H1 (cell line): ENCODE measurements around the gene PPP1R27. TPM values are rescaled to one million over a fixed set of nuclear protein-coding genes. Genes with fewer than 3 reads are reported as not detected.

Experiments
- CTCF ChIA-PET: fragments of 300-600 bp; sonication (Branson Sonifier 250); formaldehyde crosslinking; loops from one replicate; lab custom pipeline; 2021; ENCODE audit not compliant: partially characterized antibody; lab: Charles Lee
- POLR2A ChIA-PET: fragments of 300-600 bp; sonication (Branson Sonifier 250); formaldehyde crosslinking; loops from one replicate; lab custom pipeline; 2021; ENCODE audit warnings: inconsistent platforms; ENCODE audit not compliant: partially characterized antibody; lab: Charles Lee
- DNase-seq, 2 experiments: peaks; one replicate each; pipeline versions ENCODE4 v3.0.0 to v3.0.0-alpha.2; 2010 to 2022; ENCODE audit warnings: low spot score in 2 of 2, low read depth in 1 of 2, mixed read lengths in 1 of 2
- FAIRE-seq: peaks from 2 replicates; lab custom pipeline; 2011; peaks lifted over from hg19 to GRCh38; lab: Jason Lieb, UNC
- H2AFZ ChIP-seq: 2 replicates; pipeline ENCODE4 v1.8.1; 2012; ENCODE audit warnings: low read length, inconsistent platforms
- H2AK5ac ChIP-seq: 2 replicates; pipeline ENCODE4 v1.6.1; 2013; ENCODE audit warnings: low read depth, low read length
- H2BK120ac ChIP-seq: replicated peaks from 2 replicates; pipeline ENCODE3; 2013; ENCODE audit warnings: low read depth, low read length, inconsistent platforms
- H2BK12ac ChIP-seq: 2 replicates; pipeline ENCODE4 v1.6.1; 2013; ENCODE audit warnings: low read depth, low read length
- H2BK15ac ChIP-seq: 2 replicates; pipeline ENCODE4 v1.6.1; 2013; ENCODE audit warnings: low read length
- H2BK20ac ChIP-seq: 2 replicates; pipeline ENCODE4 v1.6.1; 2013; ENCODE audit warnings: low read length
- H2BK5ac ChIP-seq: 2 replicates; pipeline ENCODE4 v1.6.1; 2013; ENCODE audit warnings: low read depth, low read length
- H3K14ac ChIP-seq: 2 replicates; pipeline ENCODE4 v1.6.1; 2013; ENCODE audit warnings: inconsistent platforms; ENCODE audit not compliant: insufficient read length
- H3K18ac ChIP-seq: 2 replicates; pipeline ENCODE4 v1.6.1; 2013; ENCODE audit warnings: low read length; ENCODE audit errors: extremely low read depth
- H3K23ac ChIP-seq: 2 replicates; pipeline ENCODE4 v1.6.1; 2013; ENCODE audit warnings: inconsistent platforms; ENCODE audit not compliant: insufficient read length
- H3K23me2 ChIP-seq: 2 replicates; pipeline ENCODE4 v1.6.1; 2013; ENCODE audit warnings: low read depth, low read length
- H3K27ac ChIP-seq: 2 replicates; pipeline ENCODE4 v1.6.1; 2011; ENCODE audit warnings: low read depth, low read length, inconsistent platforms
- H3K27me3 ChIP-seq, 4 experiments: replicated peaks in 1 of 4; 1 replicate in 1 of 4; 2 replicates in 3 of 4; pipeline versions ENCODE4 v1.6.1 to v1.8.1; 2011 to 2013; ENCODE audit warnings: low read length in 3 of 4, mild to moderate bottlenecking in 3 of 4, inconsistent platforms in 2 of 4, mixed read lengths in 2 of 4, moderate library complexity in 1 of 4; ENCODE audit not compliant: control insufficient read depth in 3 of 4, insufficient read depth in 3 of 4; ENCODE audit errors: extremely low read depth in 1 of 4
- H3K36me3 ChIP-seq, 4 experiments: 2 replicates each; pipeline versions ENCODE4 v1.6.1 to v1.8.1; 2011 to 2013; ENCODE audit warnings: mild to moderate bottlenecking in 4 of 4, low read length in 3 of 4, moderate library complexity in 2 of 4, control low read depth in 1 of 4, inconsistent platforms in 1 of 4; ENCODE audit not compliant: insufficient read depth in 4 of 4, control insufficient read depth in 2 of 4
- H3K4ac ChIP-seq: replicated peaks from 2 replicates; pipeline ENCODE3; 2013; ENCODE audit warnings: low read length, low read depth, mixed read lengths, inconsistent platforms; ENCODE audit not compliant: insufficient read length
- H3K4me1 ChIP-seq, 4 experiments: replicated peaks in 1 of 4; 1 replicate in 1 of 4; 2 replicates in 3 of 4; pipeline versions ENCODE4 v1.6.1 to v1.8.1; 2011 to 2013; ENCODE audit warnings: low read length in 3 of 4, inconsistent platforms in 2 of 4, mixed read lengths in 1 of 4; ENCODE audit not compliant: insufficient read depth in 4 of 4, control insufficient read depth in 3 of 4
- H3K4me2 ChIP-seq, 2 experiments: 2 replicates each; pipeline versions ENCODE4 v1.6.1 to v1.8.1; 2011 to 2013; ENCODE audit warnings: low read depth in 2 of 2, low read length in 2 of 2, control low read depth in 1 of 2, inconsistent platforms in 1 of 2, mild to moderate bottlenecking in 1 of 2; ENCODE audit not compliant: insufficient read depth in 1 of 2
- H3K4me3 ChIP-seq, 4 experiments: fragments of 200-600, 300-600 bp in 1 of 4; sonication (generic), shearing (Covaris generic), sonication (Bioruptor Twin) in 1 of 4; 2 replicates each; pipeline versions ENCODE4 v1.5.1 to v1.8.1; 2011 to 2016; ENCODE audit warnings: low read length in 4 of 4, low read depth in 3 of 4, control low read depth in 2 of 4, inconsistent platforms in 2 of 4, mild to moderate bottlenecking in 2 of 4, mixed read lengths in 1 of 4, moderate library complexity in 1 of 4; ENCODE audit not compliant: insufficient read depth in 2 of 4; ENCODE audit errors: extremely low read depth in 1 of 4
- H3K56ac ChIP-seq: replicated peaks from 2 replicates; pipeline ENCODE3; 2013; ENCODE audit warnings: low read depth, mild to moderate bottlenecking, mixed read lengths, low read length, inconsistent platforms; ENCODE audit not compliant: insufficient read length
- H3K79me1 ChIP-seq: 2 replicates; pipeline ENCODE4 v1.6.1; 2013; ENCODE audit warnings: low read depth, low read length, control low read depth
- H3K79me2 ChIP-seq, 2 experiments: 2 replicates each; pipeline versions ENCODE4 v1.6.1 to v1.8.1; 2012 to 2013; ENCODE audit warnings: low read length in 2 of 2, mild to moderate bottlenecking in 2 of 2, inconsistent platforms in 1 of 2; ENCODE audit not compliant: insufficient read depth in 2 of 2, control insufficient read depth in 1 of 2
- H3K9ac ChIP-seq, 4 experiments: replicated peaks in 1 of 4; 1 replicate in 1 of 4; 2 replicates in 3 of 4; pipeline versions ENCODE4 v1.6.1 to v1.8.1; 2011 to 2013; ENCODE audit warnings: low read depth in 3 of 4, low read length in 3 of 4, control low read depth in 2 of 4, mild to moderate bottlenecking in 2 of 4, moderate library complexity in 2 of 4, inconsistent platforms in 1 of 4; ENCODE audit errors: extremely low read depth in 1 of 4
- H3K9me3 ChIP-seq, 2 experiments: 2 replicates each; pipeline versions ENCODE4 v1.6.1 to v1.8.1; 2012 to 2013; ENCODE audit warnings: mild to moderate bottlenecking in 2 of 2, moderate library complexity in 2 of 2, control low read depth in 1 of 2, inconsistent platforms in 1 of 2, low read depth in 1 of 2, low read length in 1 of 2, mixed read lengths in 1 of 2; ENCODE audit not compliant: insufficient read depth in 2 of 2
- H4K20me1 ChIP-seq, 2 experiments: replicated peaks in 1 of 2; 2 replicates each; pipeline versions ENCODE3 to v1.8.1; 2011 to 2013; ENCODE audit warnings: inconsistent platforms in 2 of 2, low read length in 2 of 2, mild to moderate bottlenecking in 1 of 2; ENCODE audit not compliant: insufficient read depth in 2 of 2, control insufficient read depth in 1 of 2
- H4K5ac ChIP-seq: 2 replicates; pipeline ENCODE4 v1.6.1; 2013; ENCODE audit warnings: low read length, low read depth, mixed read lengths, inconsistent platforms; ENCODE audit not compliant: insufficient read length
- H4K8ac ChIP-seq: 2 replicates; pipeline ENCODE4 v1.8.0; 2013; ENCODE audit warnings: mild to moderate bottlenecking, moderate library complexity, low read length, inconsistent platforms; ENCODE audit not compliant: insufficient read depth; ENCODE audit errors: extremely low read depth
- H4K91ac ChIP-seq: replicated peaks from 2 replicates; pipeline ENCODE3; 2013; ENCODE audit warnings: low read length, mixed read lengths, inconsistent platforms; ENCODE audit not compliant: insufficient read length
- RNF2 ChIP-seq: fragments of 200-900, 300-1000 bp; sonication (generic); IDR thresholded peaks from 2 replicates; pipeline ENCODE4 v1.7.1; 2016; ENCODE audit warnings: borderline replicate concordance, low read depth, mild to moderate bottlenecking, antibody characterized with exemption, low read length; ENCODE audit not compliant: poor library complexity, severe bottlenecking; ENCODE audit errors: missing control alignments
- WGBS, 2 experiments: shearing (Covaris generic) in 1 of 2; methylation state at CpG; one replicate each; pipeline versions ENCODE4 v1.1.6 to v1.1.7; 2013 to 2015; ENCODE audit warnings: low lambda C conversion rate in 2 of 2, mixed read lengths in 2 of 2, inconsistent platforms in 1 of 2, low coverage in 1 of 2, missing lambda C conversion rate in 1 of 2; ENCODE audit not compliant: insufficient replicate concordance in 2 of 2, insufficient coverage in 1 of 2, insufficient read length in 1 of 2; ENCODE audit errors: extremely low coverage in 1 of 2, missing lambda C conversion rate in 1 of 2; 5-methylcytosine and 5-hydroxymethylcytosine counted together
- polyA plus RNA-seq, 7 experiments: library from polyadenylated mRNA; depleted of rRNA in 3 of 7; stranded (reverse) in 5 of 7; unstranded in 2 of 7; fragments of >200 nt in 5 of 7; fragments of 200-250 nt in 2 of 7; gene quantifications; 1 replicate in 5 of 7; 2 replicates in 1 of 7; 4 replicates in 1 of 7; pipeline versions ENCODE4 v1.2.1 to v1.2.3, GENCODE V29; 2011 to 2013; ENCODE audit warnings: missing spikeins in 2 of 7, mixed read lengths in 2 of 7
- total RNA-seq: library from RNA; stranded (reverse); fragmentation: NEBNext Ultra II Directional; extraction: Animal tissue kit (Norgen Biotek cat#: 25700); gene quantifications from 2 replicates; pipeline ENCODE4 v1.2.1, GENCODE V29; 2021
- TF ChIP-seq, protein P1 (sequence below), 3 experiments: IDR thresholded peaks; 1 replicate in 2 of 3; 2 replicates in 1 of 3; pipeline versions ENCODE4 v1.5.1 to v1.6.1; 2011; ENCODE audit warnings: low read length in 3 of 3, mild to moderate bottlenecking in 3 of 3, inconsistent platforms in 2 of 3, low read depth in 1 of 3, moderate library complexity in 1 of 3; ENCODE audit not compliant: insufficient read depth in 1 of 3; ENCODE audit errors: control extremely low read depth in 1 of 3

Gene PPP1R27
- total and polyA plus RNA-seq, 2 of the 8 experiments (the other 6 are each of a cell fraction or from before 2014, with no cell fraction given) = 0.27 TPM; not detected in 1

GRCh38 chr17:81819708-81820107 lies 15.1 kb downstream of the PPP1R27 start:
- WGBS, 2 experiments = 75% methylated on average over 1 of the region's 13 CpGs; no CpG with 5 or more reads in 1 of the 2 experiments
- Histone ChIP-seq H3K9ac (no peak overlapping the region), H3K56ac (no peak overlapping the region), H3K27me3 (no peaks in the 10 kb centered on the region), H2BK20ac (no peak overlapping the region), H2AK5ac (no peak overlapping the region), H3K14ac (no peak overlapping the region), H3K4me1 (peaks cover 0 to 7% (median 3%) of the 10 kb centered on the region in 4 experiments; a peak in 4 of 7 replicates), H3K4ac (no peak overlapping the region), H2BK120ac (no peak overlapping the region), H3K9me3 (no peaks in the 10 kb centered on the region), H3K23ac (no peak overlapping the region), H3K23me2 (no peaks in the 10 kb centered on the region), H2BK12ac (0 out of 2 replicates have a peak overlapping the region, but pooled peaks have one; percentile 12), H4K20me1 (peaks cover 3% of the 10 kb centered on the region in 2 experiments), H3K79me1 (0 out of 2 replicates have a peak, but pooled peaks cover 2% of the 10 kb centered on the region), H2BK5ac (no peak overlapping the region), H3K4me3 (0 out of 8 replicates have a peak overlapping the region, but pooled peaks of 1 of the 4 experiments have one; percentile 19), H3K79me2 (no peaks in the 10 kb centered on the region), H3K27ac (no peak overlapping the region; the same call in 1 of the 2 replicates), H4K91ac (no peak overlapping the region), H3K18ac (no peak overlapping the region), H4K5ac (no peak overlapping the region), H4K8ac (0 out of 2 replicates have a peak overlapping the region, but pooled peaks have one; percentile 57), H2BK15ac (0 out of 2 replicates have a peak overlapping the region, but pooled peaks have one; percentile 23), H3K4me2 (peak overlapping the region in 1 of 2 experiments; percentile 42; a peak in 1 of 4 replicates), H3K36me3 (no peaks in the 10 kb centered on the region), H2AFZ (no peak overlapping the region)
- ChIA-PET CTCF (interaction anchor here (0.6 to 2.5 kb wide), 8 partner anchors 9 to 115 kb away, joined by 3 to 10 read pairs (median 4); no protein-coding TSS in a partner anchor), POLR2A (interaction anchor here (0.6 to 2.3 kb wide), 12 partner anchors 9 to 279 kb away, joined by 3 to 8 read pairs (median 4); partner anchors contain the start of gene MCRIP1)
- TF ChIP-seq, protein P1, sequence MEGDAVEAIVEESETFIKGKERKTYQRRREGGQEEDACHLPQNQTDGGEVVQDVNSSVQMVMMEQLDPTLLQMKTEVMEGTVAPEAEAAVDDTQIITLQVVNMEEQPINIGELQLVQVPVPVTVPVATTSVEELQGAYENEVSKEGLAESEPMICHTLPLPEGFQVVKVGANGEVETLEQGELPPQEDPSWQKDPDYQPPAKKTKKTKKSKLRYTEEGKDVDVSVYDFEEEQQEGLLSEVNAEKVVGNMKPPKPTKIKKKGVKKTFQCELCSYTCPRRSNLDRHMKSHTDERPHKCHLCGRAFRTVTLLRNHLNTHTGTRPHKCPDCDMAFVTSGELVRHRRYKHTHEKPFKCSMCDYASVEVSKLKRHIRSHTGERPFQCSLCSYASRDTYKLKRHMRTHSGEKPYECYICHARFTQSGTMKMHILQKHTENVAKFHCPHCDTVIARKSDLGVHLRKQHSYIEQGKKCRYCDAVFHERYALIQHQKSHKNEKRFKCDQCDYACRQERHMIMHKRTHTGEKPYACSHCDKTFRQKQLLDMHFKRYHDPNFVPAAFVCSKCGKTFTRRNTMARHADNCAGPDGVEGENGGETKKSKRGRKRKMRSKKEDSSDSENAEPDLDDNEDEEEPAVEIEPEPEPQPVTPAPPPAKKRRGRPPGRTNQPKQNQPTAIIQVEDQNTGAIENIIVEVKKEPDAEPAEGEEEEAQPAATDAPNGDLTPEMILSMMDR (IDR thresholded peaks at IDR 0.05; ENCODE audit: control extremely low read depth in 1 of 3, insufficient read depth in 1 of 3, low read depth in 1 of 3, low read length in 3 of 3) = no peak
- TF ChIP-seq RNF2 = no peak
- no peak for DNase-seq
- FAIRE-seq = no peak
